Renal pelvis (tissue), 3 donors: ENCODE results near the gene PTGER4. TPM values are rescaled to one million over a fixed set of nuclear protein-coding genes. Genes with fewer than 3 reads are reported as not detected.

ENCODE experiments used
- polyA plus RNA-seq, 3 donors: library from polyadenylated mRNA; unstranded; fragments of 120-200 nt; gene quantifications; one replicate each; pipeline ENCODE4 v1.2.1, GENCODE V29; 2013; ENCODE audit not compliant: insufficient read length in 3 of 3

Gene PTGER4
- polyA plus RNA-seq, 3 donors, result 9.2 to 11.7 (median 10.6) TPM

Other genes starting within 250 kb of the PTGER4 start
- 10 to 100 TPM; 31.7 to 36.3 (median 35.9) TPM for gene TTC33, start 76.0 kb downstream of the PTGER4 start, polyA plus RNA-seq
- 10 to 100 TPM; 57.7 to 87.5 (median 79.3) TPM for gene PRKAA1, start 118.5 kb downstream of the PTGER4 start, polyA plus RNA-seq
- gene RPL37, start 155.3 kb downstream of the PTGER4 start, polyA plus RNA-seq, result 1,000 to 10,000 TPM; 1,651 to 2,315 (median 1,847) TPM
- gene CARD6, start 161.5 kb downstream of the PTGER4 start, polyA plus RNA-seq, result 1 to 10 TPM; 2.6 to 3.0 (median 2.8) TPM
- gene C7, start 229.6 kb downstream of the PTGER4 start, polyA plus RNA-seq, result 100 to 1,000 TPM; 117 to 148 (median 118) TPM